NCI-H748 (cell line): Measurements from ENCODE around the gene FOXK1.
"Not testable (repeated sequence)": the region's sequence is repeated elsewhere in the genome, so short reads cannot be mapped to it uniquely, and the experiment has no call there.

ENCODE experiments used
- DNase-seq: peaks from one replicate; lab custom pipeline; 2025; ENCODE audit not compliant: unreplicated experiment; lab: John Stamatoyannopoulos, UW

FOXK1 gene

GRCh38 chr7:4783292-4783652 is 101.2 kb downstream of the FOXK1 start:
- DNase-seq: no peak

- DNase-seq: no peak
These were observed 101.8 kb downstream of the FOXK1 start for GRCh38 chr7:4783762-4784351.

- no peak for DNase-seq
These were observed 102.7 kb downstream of the FOXK1 start for GRCh38 chr7:4784799-4785198.

GRCh38 chr7:4785371-4785770 is 103.3 kb downstream of the FOXK1 start:
- no peak for DNase-seq

- no peak for DNase-seq
These were observed 103.9 kb downstream of the FOXK1 start for GRCh38 chr7:4786015-4786414.

- no peak for DNase-seq
These were observed 105.4 kb downstream of the FOXK1 start for GRCh38 chr7:4787541-4787940.

- DNase-seq: no peak
These were observed 106.0 kb downstream of the FOXK1 start for GRCh38 chr7:4787947-4788626.

GRCh38 chr7:4788627-4789189 is 106.6 kb downstream of the FOXK1 start:
- no peak for DNase-seq

- no peak for DNase-seq
These were observed 107.3 kb downstream of the FOXK1 start for GRCh38 chr7:4789194-4790077.

GRCh38 chr7:4790078-4790465 is 108.0 kb downstream of the FOXK1 start:
- DNase-seq: no peak

GRCh38 chr7:4790516-4790991 is 108.5 kb downstream of the FOXK1 start:
- DNase-seq: no peak

GRCh38 chr7:4791101-4791737 is 109.1 kb downstream of the FOXK1 start:
- no peak for DNase-seq

- DNase-seq: no peak
These were observed 109.8 kb downstream of the FOXK1 start for GRCh38 chr7:4791738-4792536.

GRCh38 chr7:4792537-4793126 is 110.5 kb downstream of the FOXK1 start:
- DNase-seq: no peak

- DNase-seq: not testable (repeated sequence)
These were observed 111.4 kb downstream of the FOXK1 start for GRCh38 chr7:4793385-4793993.

GRCh38 chr7:4794171-4794570 is 112.1 kb downstream of the FOXK1 start:
- DNase-seq: not testable (repeated sequence)

- no peak for DNase-seq
These were observed 112.7 kb downstream of the FOXK1 start for GRCh38 chr7:4794591-4795350.

- DNase-seq: no peak
These were observed 114.4 kb downstream of the FOXK1 start for GRCh38 chr7:4796453-4796852.
